ENCODE results near the gene SH3BP4.

Gene SH3BP4

DNA sequence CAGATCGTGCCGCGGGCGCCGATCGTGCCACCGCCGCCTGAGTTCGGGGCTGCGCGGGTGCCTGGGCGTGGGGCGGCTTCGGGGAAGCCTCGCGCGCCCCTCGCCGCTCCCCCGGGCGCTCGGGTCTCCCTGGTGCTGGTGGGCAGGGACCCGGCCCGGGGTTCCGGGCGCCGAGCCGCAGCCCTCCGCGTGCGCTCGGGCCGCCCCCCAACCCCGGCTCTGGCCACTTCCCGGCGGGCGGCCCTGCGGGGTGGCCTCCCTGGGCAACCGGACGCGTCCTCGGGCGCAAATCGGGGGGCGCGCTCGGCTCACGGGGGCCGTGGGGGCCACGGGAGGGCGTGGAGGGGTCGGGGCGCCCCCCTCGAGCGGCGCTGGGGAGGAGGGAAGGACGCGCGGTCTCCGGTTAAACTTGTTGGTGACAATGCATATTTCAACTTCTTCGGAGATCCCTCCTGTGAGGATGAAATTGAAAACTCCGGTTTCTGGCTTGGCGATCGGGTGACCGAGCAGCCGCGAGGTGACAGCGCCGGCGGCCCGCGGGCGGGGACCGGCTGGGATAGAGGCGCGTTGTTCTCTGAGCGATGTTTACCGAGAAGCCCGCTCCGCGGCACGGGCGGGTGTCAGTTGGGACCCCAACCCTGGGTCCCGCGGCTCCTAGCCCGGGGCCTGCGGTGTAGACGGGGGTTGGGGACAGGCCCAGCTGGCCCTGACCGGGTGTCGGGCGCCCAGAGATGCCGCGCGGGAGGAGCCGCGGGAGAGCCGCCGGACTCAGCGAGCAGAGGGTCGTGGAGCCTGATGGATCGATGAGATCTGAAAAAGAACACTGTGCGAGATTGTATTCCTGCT is 676 bp downstream of the SH3BP4 start:
- DNase-seq (ENCODE audit: low read depth), result no peak
- peak overlapping the region; percentile 79 for H3K4me3 ChIP-seq (ENCODE audit: low read depth, low read length)
- no peak for TF ChIP-seq CTCF (conservative IDR thresholded peaks at IDR 0.05; ENCODE audit: low read depth, low read length)

DNA sequence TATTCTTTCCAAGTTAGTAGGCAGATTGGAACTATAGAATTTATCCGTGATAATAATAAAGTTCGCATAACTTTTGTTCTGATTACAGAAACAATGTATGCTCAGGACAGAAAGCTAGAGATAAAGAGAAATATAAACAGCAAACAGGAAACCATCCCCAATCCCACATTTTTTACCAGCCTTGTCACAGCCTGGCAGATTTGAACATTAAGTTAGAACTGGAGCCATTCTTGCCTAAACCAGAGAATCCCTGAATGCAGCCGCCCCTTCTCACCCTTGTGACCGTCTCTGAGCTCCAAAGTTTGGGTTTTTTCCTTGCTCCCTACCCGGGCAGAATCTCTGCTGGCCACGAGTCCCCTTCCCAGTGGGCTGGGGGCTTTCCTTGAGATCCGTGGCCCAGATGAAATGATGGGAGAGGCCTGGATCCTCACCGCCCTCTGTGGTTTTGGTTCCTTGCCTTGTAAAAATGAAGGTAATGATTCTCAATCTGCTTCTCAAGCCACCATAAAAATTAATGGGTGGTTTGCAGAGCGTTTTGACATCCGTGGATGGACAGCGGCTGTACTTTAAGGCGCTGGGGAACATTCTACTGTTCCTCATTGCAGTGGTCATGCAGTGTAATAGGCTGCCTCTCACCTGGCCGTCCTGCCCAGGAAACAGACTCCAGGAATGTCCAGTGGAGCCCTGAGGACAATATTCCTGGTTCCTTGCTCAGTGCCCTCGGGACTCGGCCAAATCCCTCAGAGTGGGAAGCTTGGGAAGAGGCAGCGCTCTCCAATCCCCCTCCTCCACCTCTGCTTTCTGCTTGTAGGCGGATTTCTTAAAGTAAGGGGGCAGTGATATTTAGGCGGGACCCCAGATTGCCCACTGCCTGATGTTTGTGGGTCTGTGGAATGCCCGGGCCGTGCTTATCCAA is 1.6 kb downstream of the SH3BP4 start:
- peak; percentile 36 for DNase-seq (ENCODE audit: low read depth)
- H3K4me3 ChIP-seq (ENCODE audit: low read depth, low read length), result peak overlapping the region; percentile 79

GRCh38 chr2:234954551-234954992 is 2.8 kb downstream of the SH3BP4 start:
- no peak overlapping the region for H3K4me3 ChIP-seq (ENCODE audit: low read depth, low read length)

More for the DNA sequence above, 1.6 kb downstream of the SH3BP4 start:
- TF ChIP-seq CTCF (conservative IDR thresholded peaks at IDR 0.05; ENCODE audit: low read depth, low read length), result no peak

DNA sequence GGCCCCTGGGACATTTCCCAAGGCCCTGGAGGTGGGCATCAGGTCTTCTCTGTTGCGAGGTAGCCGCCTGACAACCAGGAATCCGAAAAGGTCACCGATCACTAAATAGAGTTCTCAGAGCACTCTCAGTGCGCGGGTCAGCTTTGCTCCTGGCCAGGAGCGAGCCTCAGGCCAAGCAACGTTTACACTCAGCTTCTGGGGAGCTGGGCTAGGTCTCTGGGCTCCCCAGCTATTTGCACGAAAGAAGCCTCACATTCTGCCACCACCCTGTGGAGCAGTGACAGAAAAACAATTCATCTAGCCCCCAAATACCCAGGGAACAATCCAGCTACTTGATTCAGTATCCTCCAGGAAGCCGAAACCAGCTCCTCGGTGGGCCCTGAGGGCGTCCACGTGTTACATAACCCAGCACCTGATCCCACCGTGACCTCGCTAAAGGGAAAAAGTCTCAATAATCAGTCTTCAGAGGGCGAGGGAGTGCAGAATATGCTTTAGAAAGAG is 3.3 kb downstream of the SH3BP4 start:
- TF ChIP-seq CTCF (conservative IDR thresholded peaks at IDR 0.05; ENCODE audit: low read depth, low read length), result no peak
- no peak overlapping the region for H3K4me3 ChIP-seq (ENCODE audit: low read depth, low read length)
- no peak for DNase-seq (ENCODE audit: low read depth)

More at GRCh38 chr2:234954551-234954992, 2.8 kb downstream of the SH3BP4 start:
- no peak for TF ChIP-seq CTCF (conservative IDR thresholded peaks at IDR 0.05; ENCODE audit: low read depth, low read length)
- peak; percentile 26 for DNase-seq (ENCODE audit: low read depth)

- DNase-seq (ENCODE audit: low read depth), result no peak
- H3K4me3 ChIP-seq (ENCODE audit: low read depth, low read length), result no peak overlapping the region
- no peak for TF ChIP-seq CTCF (conservative IDR thresholded peaks at IDR 0.05; ENCODE audit: low read depth, low read length)
Measured at GRCh38 chr2:234955971-234956509, 4.2 kb downstream of the SH3BP4 start.

DNA sequence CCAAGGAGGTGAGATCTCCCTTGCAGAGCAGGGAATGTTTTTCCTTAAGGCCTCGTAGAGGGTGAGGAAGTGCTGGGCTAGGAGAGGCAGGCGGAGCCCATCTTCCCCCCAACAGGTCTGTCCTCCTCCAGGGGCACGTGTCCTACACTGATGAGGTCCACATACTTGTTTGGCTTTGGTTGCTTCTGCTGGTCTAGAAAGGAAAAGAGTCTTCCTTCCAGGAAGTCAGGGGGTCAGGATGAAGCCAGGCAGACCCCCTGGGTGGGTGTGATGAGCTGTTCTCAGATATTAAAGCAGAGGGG is 6.0 kb downstream of the SH3BP4 start:
- H3K4me3 ChIP-seq (ENCODE audit: low read depth, low read length), result no peak overlapping the region
- no peak for DNase-seq (ENCODE audit: low read depth)

More for the DNA sequence above, 6.0 kb downstream of the SH3BP4 start:
- no peak for TF ChIP-seq CTCF (conservative IDR thresholded peaks at IDR 0.05; ENCODE audit: low read depth, low read length)

All from choroid plexus epithelial cell (primary cell).